ENCODE data around the gene PTPRT. TPM values are rescaled to one million over a fixed set of nuclear protein-coding genes. Genes with fewer than 3 reads are reported as not detected.

Gene PTPRT
- total and polyA plus RNA-seq, 2 experiments from 2014 or later: not detected

- TF ChIP-seq ZNF462 (CRISPR knock-in tag; IDR thresholded peaks at IDR 0.05): no peak
- TF ChIP-seq, protein P1, sequence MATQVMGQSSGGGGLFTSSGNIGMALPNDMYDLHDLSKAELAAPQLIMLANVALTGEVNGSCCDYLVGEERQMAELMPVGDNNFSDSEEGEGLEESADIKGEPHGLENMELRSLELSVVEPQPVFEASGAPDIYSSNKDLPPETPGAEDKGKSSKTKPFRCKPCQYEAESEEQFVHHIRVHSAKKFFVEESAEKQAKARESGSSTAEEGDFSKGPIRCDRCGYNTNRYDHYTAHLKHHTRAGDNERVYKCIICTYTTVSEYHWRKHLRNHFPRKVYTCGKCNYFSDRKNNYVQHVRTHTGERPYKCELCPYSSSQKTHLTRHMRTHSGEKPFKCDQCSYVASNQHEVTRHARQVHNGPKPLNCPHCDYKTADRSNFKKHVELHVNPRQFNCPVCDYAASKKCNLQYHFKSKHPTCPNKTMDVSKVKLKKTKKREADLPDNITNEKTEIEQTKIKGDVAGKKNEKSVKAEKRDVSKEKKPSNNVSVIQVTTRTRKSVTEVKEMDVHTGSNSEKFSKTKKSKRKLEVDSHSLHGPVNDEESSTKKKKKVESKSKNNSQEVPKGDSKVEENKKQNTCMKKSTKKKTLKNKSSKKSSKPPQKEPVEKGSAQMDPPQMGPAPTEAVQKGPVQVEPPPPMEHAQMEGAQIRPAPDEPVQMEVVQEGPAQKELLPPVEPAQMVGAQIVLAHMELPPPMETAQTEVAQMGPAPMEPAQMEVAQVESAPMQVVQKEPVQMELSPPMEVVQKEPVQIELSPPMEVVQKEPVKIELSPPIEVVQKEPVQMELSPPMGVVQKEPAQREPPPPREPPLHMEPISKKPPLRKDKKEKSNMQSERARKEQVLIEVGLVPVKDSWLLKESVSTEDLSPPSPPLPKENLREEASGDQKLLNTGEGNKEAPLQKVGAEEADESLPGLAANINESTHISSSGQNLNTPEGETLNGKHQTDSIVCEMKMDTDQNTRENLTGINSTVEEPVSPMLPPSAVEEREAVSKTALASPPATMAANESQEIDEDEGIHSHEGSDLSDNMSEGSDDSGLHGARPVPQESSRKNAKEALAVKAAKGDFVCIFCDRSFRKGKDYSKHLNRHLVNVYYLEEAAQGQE (IDR thresholded peaks at IDR 0.05; ENCODE audit: unreplicated experiment): no peak
- TF ChIP-seq ZNF331 (CRISPR knock-in tag; IDR thresholded peaks at IDR 0.05; ENCODE audit: low read depth): no peak
- TF ChIP-seq ZNF114 (CRISPR knock-in tag; IDR thresholded peaks at IDR 0.05): no peak
- no peak for TF ChIP-seq EZH2 (IDR thresholded peaks at IDR 0.05; ENCODE audit: low read depth, unreplicated experiment)
- no peak for TF ChIP-seq JUNB (IDR thresholded peaks at IDR 0.05; ENCODE audit: unreplicated experiment)
- TF ChIP-seq CTCF (conservative IDR thresholded peaks at IDR 0.05; ENCODE audit: low read depth in 2 of 2): no peak
- TF ChIP-seq CREB1 (CRISPR knock-in tag; IDR thresholded peaks at IDR 0.05; ENCODE audit: low read depth): no peak
- no peak for TF ChIP-seq NANOG (IDR thresholded peaks at IDR 0.05; ENCODE audit: borderline replicate concordance)
- no peak for TF ChIP-seq POLR2AphosphoS5 (IDR thresholded peaks at IDR 0.05; ENCODE audit: low read depth)
Observed at GRCh38 chr20:42336576-42336975, 853.1 kb downstream of the PTPRT start (continued).
